ENCODE results near the gene MICU1. TPM values are rescaled to one million over a fixed set of nuclear protein-coding genes. Genes with fewer than 3 reads are reported as not detected.

Gene MICU1
- total and polyA plus RNA-seq, 10 of the 15 experiments (the other 5 are each of a cell fraction or from before 2014, with no cell fraction given): 18.2 to 36.4 (median 22.2) TPM

GRCh38 chr10:72331575-72332422, 294.1 kb downstream of the MICU1 start:
- ATAC-seq (peak; percentile 80), DNase-seq (ENCODE audit: low read depth, low spot score) (peak; percentile 96), FAIRE-seq (no peak)
- peak overlapping the region; percentile 78 for H3K9ac ChIP-seq (ENCODE audit: control insufficient read depth, insufficient read depth, low read length)
- H4K20me1 ChIP-seq (ENCODE audit: control insufficient read depth, insufficient read depth): no peaks in the 10 kb centered on the region
- ChIA-PET CTCF (interaction anchor here (0.8 to 16.6 kb wide), 14 partner anchors 9 to 347 kb away, joined by 3 to 275 read pairs (median 6); partner anchors contain the start of genes ANAPC16, ASCC1 and DDIT4), POLR2A (interaction anchor here (0.6 to 8.0 kb wide), 24 partner anchors 11 to 281 kb away, joined by 3 to 120 read pairs (median 4); partner anchors contain the start of genes ANAPC16, ASCC1 and DDIT4), SMC1A (ENCODE audit: uncharacterized antibody, unreplicated experiment) (interaction anchor here (0.7 to 9.7 kb wide), 17 partner anchors 10 to 262 kb away, joined by 3 to 140 read pairs (median 4); partner anchors contain the start of genes ANAPC16, ASCC1 and DDIT4), RAD21 (ENCODE audit: unreplicated experiment) (interaction anchor here (0.6 to 11.6 kb wide), 16 partner anchors 12 to 283 kb away, joined by 3 to 170 read pairs (median 9); partner anchors contain the start of gene DDIT4)
- no peaks in the 10 kb centered on the region for H3K9me3 ChIP-seq (replicated peaks; ENCODE audit: control insufficient read depth, insufficient read depth, low read length)
- H3K4me2 ChIP-seq (ENCODE audit: control insufficient read depth, insufficient read depth): peak overlapping the region; percentile 72
- H3K4me1 ChIP-seq (ENCODE audit: control insufficient read depth, insufficient read depth, low read length): peaks cover 76% of the 10 kb centered on the region
- H3K36me3 ChIP-seq (ENCODE audit: control insufficient read depth in 2 of 2, insufficient read depth in 2 of 2, low read length in 1 of 2): peaks cover 9 to 14% of the 10 kb centered on the region in 2 experiments; a peak in 3 of 4 replicates
- 0 out of 2 replicates have a peak overlapping the region, but pooled peaks have one; percentile 4 for H3K4me3 ChIP-seq
- TSS peak; percentile 51 for BruUV-seq (replicated peaks)
- intact Hi-C loops (cut with micrococcal nuclease; ENCODE audit: unreplicated experiment) (no loop called here), in situ Hi-C loops (cut with MboI) (loop anchor here (10.0 kb wide), 1 partner anchor 437 kb away; no protein-coding TSS in a partner anchor)
- 3% methylated on average over 27 of the region's 27 CpGs for WGBS (ENCODE audit: insufficient coverage, insufficient replicate concordance, low lambda C conversion rate, missing lambda C conversion rate)
- H3K27ac ChIP-seq (ENCODE audit: control insufficient read depth, insufficient read depth): peak overlapping the region; percentile 95
- H2AFZ ChIP-seq (ENCODE audit: control insufficient read depth, low read depth, low read length): peak overlapping the region; percentile 9
- H3K27me3 ChIP-seq (replicated peaks in 1 of 2; ENCODE audit: control insufficient read depth in 2 of 2, insufficient read depth in 2 of 2, low read length in 1 of 2): no peaks in the 10 kb centered on the region
- H3K79me2 ChIP-seq (ENCODE audit: control insufficient read depth, insufficient read depth, low read length): no peaks in the 10 kb centered on the region; the same call in 1 of the 2 replicates
- TF ChIP-seq RBBP5 (conservative IDR thresholded peaks at IDR 0.05) (no peak), ETV6 (conservative IDR thresholded peaks at IDR 0.05 in 1 of 2, IDR thresholded peaks at IDR 0.05 in 1 of 2; ENCODE audit: borderline replicate concordance in 1 of 2, low read depth in 1 of 2) (no peak), FOXM1 (IDR thresholded peaks at IDR 0.05; ENCODE audit: low read depth, low read length) (no peak), JUNB (IDR thresholded peaks at IDR 0.05) (no peak), E4F1 (IDR thresholded peaks at IDR 0.05; ENCODE audit: borderline replicate concordance, partially characterized antibody) (peak; percentile 91), CBX5 (IDR thresholded peaks at IDR 0.05; ENCODE audit: low read depth) (no peak), NFIC (IDR thresholded peaks at IDR 0.05; ENCODE audit: low read depth, low read length) (no peak), HDAC2 (IDR thresholded peaks at IDR 0.05) (no peak), MXI1 (IDR thresholded peaks at IDR 0.05; ENCODE audit: low read depth, low read length) (peak; percentile 35; the same call in 1 of the 2 replicates), CREM (IDR thresholded peaks at IDR 0.05; ENCODE audit: low read depth) (no peak), DPF2 (IDR thresholded peaks at IDR 0.05) (peak; percentile 57), SMAD1 (IDR thresholded peaks at IDR 0.05; ENCODE audit: low read depth, partially characterized antibody) (peak; percentile 95), ZBTB11 (CRISPR knock-in tag; IDR thresholded peaks at IDR 0.05) (no peak), ZBED1 (IDR thresholded peaks at IDR 0.05; ENCODE audit: borderline replicate concordance) (peak; percentile 45; the same call in 1 of the 2 replicates), POLR2AphosphoS5 (IDR thresholded peaks at IDR 0.05; ENCODE audit: low read length) (peak; percentile 53; the same call in 1 of the 2 replicates)

All from GM12878 (cell line).